HG03565 (cell line): ENCODE data around the gene ATP10B.

Source experiments
- ATAC-seq: cut with Tn5 transposase; IDR thresholded peaks from one replicate; pipeline ENCODE4 v1.9.1; 2021; ENCODE audit warnings: mild to moderate bottlenecking, moderate library complexity; ENCODE audit not compliant: unreplicated experiment

The ATP10B gene

DNA sequence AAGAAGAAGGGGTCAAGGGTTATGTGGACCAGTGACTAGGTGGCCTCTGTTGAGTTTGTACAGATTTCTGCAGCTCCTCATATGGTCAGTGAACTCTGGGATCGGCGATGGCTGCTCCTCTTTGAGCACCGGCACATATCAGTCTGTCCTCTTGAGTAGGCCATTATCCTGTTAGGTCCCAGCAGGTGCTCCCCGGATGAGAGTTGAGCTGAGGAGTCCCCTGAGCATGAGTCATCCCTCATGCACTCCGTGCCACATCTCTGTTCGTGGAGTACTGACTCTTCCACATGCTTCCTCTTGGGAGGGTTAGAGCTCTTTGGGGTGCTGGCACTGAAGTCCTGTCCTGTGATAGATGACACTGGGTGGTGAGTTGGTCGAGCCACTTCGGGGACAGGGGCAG, 286.6 kb downstream of the ATP10B start:
- no peak for ATAC-seq

GRCh38 chr5:160556846-160557245, 295.2 kb downstream of the ATP10B start:
- no peak for ATAC-seq

- ATAC-seq = no peak
Measured at GRCh38 chr5:160555971-160556631, 295.9 kb downstream of the ATP10B start.

DNA sequence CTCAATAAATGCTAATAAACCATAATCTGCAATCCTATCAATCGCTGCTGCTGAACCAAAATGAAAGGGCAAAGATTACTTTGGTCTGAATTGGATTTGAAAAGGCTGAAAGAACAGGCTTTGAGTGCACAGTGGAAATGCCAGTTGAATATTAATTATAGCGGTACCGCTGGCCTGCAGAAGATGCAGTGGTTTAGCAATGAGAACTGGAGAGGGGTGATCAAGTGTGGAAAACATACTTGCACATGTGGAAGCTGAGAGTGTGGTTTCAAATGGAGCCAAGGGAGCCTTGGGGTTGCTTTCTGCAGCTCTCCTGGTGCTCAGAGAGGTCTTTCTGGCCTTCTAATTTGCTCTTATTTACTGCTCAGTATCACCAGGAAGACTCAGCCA, 296.4 kb downstream of the ATP10B start:
- ATAC-seq = no peak

- ATAC-seq = no peak
Measured at GRCh38 chr5:160550075-160550474, 301.9 kb downstream of the ATP10B start.

DNA sequence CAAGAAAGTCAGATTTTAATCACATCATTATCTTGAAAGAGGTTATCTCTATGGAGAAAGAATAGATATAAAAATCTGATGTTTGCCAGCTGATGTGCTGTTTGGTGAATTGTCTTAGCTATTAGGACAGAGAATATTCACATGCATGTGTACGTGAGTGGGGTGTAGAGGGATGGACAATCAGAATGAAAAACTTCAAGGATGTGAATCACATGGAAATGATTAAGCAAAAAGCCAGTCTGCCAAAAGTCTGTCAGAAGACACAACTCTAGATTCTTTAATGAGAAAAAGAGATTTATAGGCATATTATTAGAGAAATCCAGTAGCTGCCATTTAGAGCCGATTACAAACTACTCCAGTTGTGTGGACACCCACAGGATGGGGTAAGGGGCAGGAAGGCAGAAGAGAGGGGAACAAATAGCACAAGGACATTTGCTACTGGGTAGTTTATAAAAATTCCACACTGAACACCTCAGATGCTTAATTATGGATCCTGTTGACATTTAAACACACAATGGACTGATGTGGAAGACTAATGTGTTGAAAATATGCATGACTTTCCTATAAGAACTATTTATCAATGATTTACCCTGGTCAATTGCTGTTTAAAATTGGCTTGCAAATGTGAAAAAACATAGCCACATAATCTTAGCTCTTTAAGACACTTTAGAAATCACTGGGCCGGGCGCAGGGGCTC, 302.9 kb downstream of the ATP10B start:
- ATAC-seq = no peak

GRCh38 chr5:160547872-160548271, 304.1 kb downstream of the ATP10B start:
- ATAC-seq = no peak

DNA sequence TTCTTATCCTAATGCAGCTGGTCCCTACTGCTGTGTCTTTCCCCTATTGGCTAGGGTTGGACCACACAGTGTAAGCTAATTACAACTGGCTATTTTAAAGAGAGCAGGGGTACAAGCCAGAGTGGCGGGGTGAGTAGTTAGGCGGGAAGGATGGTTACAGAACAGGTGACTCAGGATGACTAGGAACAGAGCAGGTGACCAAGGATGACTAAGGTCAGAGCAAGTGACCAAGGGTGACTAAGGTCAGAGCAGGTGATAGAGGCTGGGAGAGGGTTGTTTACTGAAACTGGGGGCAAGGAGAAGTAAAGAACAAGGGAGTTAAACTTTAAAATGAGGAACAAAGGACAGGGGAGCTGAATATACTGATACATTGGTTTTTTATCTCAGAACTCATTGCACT, 304.9 kb downstream of the ATP10B start:
- ATAC-seq = no peak

GRCh38 chr5:160545832-160546231, 306.2 kb downstream of the ATP10B start:
- peak; percentile 60 for ATAC-seq

DNA sequence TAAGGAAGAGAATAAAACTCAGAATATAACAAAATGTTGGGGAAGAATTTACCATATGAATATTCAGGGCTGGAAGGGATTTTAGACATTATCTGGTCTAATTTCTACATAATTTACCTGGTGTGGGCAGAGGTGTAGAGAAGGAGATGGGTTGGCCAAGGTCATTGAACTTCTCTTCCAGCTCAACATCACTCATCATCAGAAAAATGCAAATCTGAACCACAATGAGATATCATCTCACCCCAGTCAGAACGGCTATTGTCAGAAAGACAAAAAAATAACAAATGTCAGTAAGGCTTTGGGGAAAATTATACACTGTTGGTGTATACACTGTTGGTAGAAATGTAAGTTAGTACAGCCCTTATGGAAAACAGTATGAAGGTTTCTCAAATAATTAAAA, 308.6 kb downstream of the ATP10B start:
- no peak for ATAC-seq

- ATAC-seq = no peak
Measured at GRCh38 chr5:160542840-160543239, 309.2 kb downstream of the ATP10B start.

GRCh38 chr5:160542281-160542680, 309.7 kb downstream of the ATP10B start:
- no peak for ATAC-seq

DNA sequence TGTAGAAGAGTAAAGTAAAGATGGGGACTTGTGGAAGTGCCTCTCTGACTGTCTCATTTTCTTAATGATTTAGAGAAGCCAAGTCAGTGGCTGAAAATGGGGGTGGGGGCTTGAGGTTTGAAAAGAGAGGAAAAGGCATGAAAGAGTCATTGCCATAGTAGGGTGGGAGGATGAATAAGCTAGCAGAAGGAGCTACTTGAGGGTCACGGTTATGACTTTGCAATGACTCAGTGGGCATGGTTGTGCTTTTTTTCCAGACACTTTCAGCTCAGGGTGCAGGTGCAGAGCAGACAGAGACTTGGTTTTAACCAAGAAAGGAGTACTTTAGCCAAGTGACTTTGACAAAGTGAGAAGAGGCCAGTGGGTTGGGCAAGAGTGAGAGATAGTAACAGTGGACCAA, 312.6 kb downstream of the ATP10B start:
- peak; percentile 70 for ATAC-seq

GRCh38 chr5:160537940-160538339, 314.1 kb downstream of the ATP10B start:
- no peak for ATAC-seq

DNA sequence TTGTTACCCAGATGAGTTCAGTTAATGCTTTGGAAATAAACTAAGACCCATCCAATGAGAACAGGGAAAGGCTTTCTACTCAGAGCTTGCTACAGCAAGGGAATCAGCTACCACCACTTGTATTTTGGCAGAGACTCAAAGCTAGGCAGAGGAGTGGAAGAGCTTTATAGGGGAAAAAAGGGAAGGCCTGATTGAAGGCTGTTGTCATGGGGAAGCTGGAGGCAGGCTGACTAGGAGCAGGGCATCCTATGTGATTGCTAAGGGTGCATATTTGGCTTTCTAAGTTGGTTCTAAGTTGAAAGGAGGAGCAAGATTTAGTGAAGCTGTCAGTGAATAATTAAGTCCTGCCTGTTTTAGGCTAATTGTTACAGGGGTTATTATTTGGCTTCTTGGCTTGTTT, 314.9 kb downstream of the ATP10B start:
- no peak for ATAC-seq

- no peak for ATAC-seq
Measured at GRCh38 chr5:160534914-160535313, 317.1 kb downstream of the ATP10B start.

GRCh38 chr5:160534125-160534524, 317.9 kb downstream of the ATP10B start:
- ATAC-seq = no peak

- no peak for ATAC-seq
Measured at GRCh38 chr5:160525471-160526261, 326.3 kb downstream of the ATP10B start.

DNA sequence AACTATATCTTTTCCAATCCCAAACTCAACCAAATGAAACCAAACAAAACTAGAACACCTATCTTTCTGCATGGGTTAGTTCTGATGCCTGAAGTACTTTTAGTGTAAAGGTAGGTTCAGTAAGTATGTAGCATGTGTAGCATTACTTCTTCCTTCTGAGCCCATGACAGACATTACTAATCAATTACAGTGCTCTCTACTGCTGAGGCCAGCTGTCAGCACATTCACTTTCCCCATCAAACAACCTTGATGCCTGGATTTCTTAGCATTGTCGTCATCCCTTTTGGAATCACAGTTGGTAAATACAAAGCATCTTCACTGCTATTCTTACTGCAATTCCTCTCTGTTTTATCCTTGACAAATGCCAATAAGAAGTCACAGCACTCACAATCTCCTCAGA, 327.2 kb downstream of the ATP10B start:
- no peak for ATAC-seq

DNA sequence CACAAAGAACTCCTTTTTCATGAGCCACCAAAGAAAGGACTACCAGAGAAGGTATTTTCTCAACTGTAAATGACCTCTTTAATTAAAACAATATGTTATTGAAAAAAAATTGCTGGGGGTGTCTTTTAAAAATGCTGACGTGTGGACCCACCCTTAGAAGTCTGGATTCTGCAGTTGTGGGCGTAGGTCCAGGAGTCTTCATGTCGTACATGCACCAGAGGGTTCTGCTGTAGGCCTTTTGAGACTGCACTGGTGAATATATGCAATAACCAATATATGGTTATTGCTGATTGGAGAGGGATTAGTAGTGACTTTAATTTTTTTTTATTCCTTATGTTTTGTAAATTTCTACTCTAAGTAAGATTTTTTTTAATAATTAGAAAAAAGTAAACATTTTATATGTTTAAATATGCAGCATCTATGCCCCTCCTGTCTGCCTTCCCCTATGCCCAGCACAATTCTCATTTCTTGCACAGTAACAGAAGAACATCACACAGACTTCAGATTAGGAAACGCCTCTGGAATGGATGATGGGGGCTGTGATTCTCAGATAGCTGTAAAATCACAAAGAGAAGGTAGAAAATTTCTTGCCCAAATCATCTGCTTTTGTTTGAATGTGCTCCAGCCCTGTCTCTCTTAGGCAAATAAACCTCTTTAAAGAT, 328.4 kb downstream of the ATP10B start:
- no peak for ATAC-seq

DNA sequence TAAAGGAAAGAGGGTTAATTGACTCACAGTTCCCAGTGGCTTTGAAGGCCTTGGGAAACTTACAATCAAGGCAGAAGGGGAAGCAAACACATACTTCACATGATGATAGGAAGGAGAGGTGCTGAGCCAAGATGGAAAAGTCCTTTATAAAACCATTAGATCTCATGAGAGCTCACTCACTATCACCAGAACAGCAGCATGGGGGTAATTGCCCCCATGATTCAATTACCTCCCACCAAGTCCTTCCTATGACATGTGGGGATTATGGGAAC, 330.7 kb downstream of the ATP10B start:
- ATAC-seq = no peak
